Aorta (tissue), 5 donors: ENCODE measurements around the gene EIF5B. TPM values are rescaled to one million over a fixed set of nuclear protein-coding genes. Genes with fewer than 3 reads are reported as not detected.

Experiments
- ATAC-seq: fragments of 200-7000 bp; cut with Tn5 transposase; one replicate; pipeline ENCODE4 v1.9.1; 2022; ENCODE audit warnings: moderate library complexity; ENCODE audit not compliant: low FRiP score
- DNase-seq, 2 donors: peaks; one replicate each; pipeline ENCODE4 v3.0.0-alpha.2; 2020
- H3K27ac ChIP-seq, 2 donors: one replicate each; pipeline ENCODE4 v1.5.1; 2013; ENCODE audit warnings: low read length in 2 of 2, mild to moderate bottlenecking in 2 of 2, moderate library complexity in 2 of 2, control low read depth in 1 of 2, inconsistent platforms in 1 of 2, low read depth in 1 of 2
- H3K27me3 ChIP-seq, 2 donors: one replicate each; pipeline ENCODE4 v1.6.1; 2013; ENCODE audit warnings: control low read depth in 1 of 2, low read length in 1 of 2, mild to moderate bottlenecking in 1 of 2, moderate library complexity in 1 of 2; ENCODE audit not compliant: insufficient read depth in 2 of 2, control insufficient read depth in 1 of 2
- H3K36me3 ChIP-seq, 2 donors: one replicate each; pipeline ENCODE4 v1.6.1; 2013; ENCODE audit warnings: control low read depth in 1 of 2, low read length in 1 of 2, mild to moderate bottlenecking in 1 of 2; ENCODE audit not compliant: insufficient read depth in 2 of 2, control insufficient read depth in 1 of 2
- H3K4me1 ChIP-seq, 2 donors: one replicate each; pipeline ENCODE4 v1.6.1; 2013; ENCODE audit warnings: low read length in 2 of 2, control low read depth in 1 of 2, mild to moderate bottlenecking in 1 of 2, moderate library complexity in 1 of 2; ENCODE audit not compliant: insufficient read depth in 2 of 2, control insufficient read depth in 1 of 2
- H3K4me3 ChIP-seq, 2 donors: one replicate each; pipeline ENCODE4 v1.5.1; 2013; ENCODE audit warnings: low read length in 2 of 2, control low read depth in 1 of 2, mild to moderate bottlenecking in 1 of 2
- H3K9me3 ChIP-seq: one replicate; pipeline ENCODE4 v1.6.1; 2013; ENCODE audit warnings: mild to moderate bottlenecking, low read length; ENCODE audit not compliant: control insufficient read depth
- WGBS, 2 donors: extraction: QIAGEN DNeasy Blood & Tissue Kit; methylation state at CpG; one replicate each; pipeline ENCODE4 v1.1.7; 2013; 5-methylcytosine and 5-hydroxymethylcytosine counted together
- intact Hi-C, 2 donors: fragments of 100-400 bp; cut with DNase I; formaldehyde crosslinking; loops; one replicate each; pipeline versions ENCODE4 v1.14.2 to v1.15.0; 2022
- polyA plus RNA-seq, 2 donors: library from polyadenylated mRNA; stranded (reverse); fragments of 200-250 nt; gene quantifications; one replicate each; pipeline ENCODE4 v1.2.3, GENCODE V29; 2013
- total RNA-seq, 2 donors: library from RNA; stranded (reverse); fragmentation: NEBNext Ultra II Directional; extraction: Animal tissue kit (Norgen Biotek cat#: 25700); gene quantifications; one replicate each; pipeline ENCODE4 v1.2.1, GENCODE V29; 2021
- donor health status: healthy with polysubstance abuse.
- donor health status: Bipolar disorder and iron deficiency.
- donor health status: DM: no; HTN: no; CAD: no.
- donor health status: DM: no; HTN: no; CAD: no.
- donor health status: DM: yes; HTN: yes; CAD: no.

EIF5B gene
- total and polyA plus RNA-seq, 4 donors: 42.3 to 59.3 (median 56.2) TPM

DNA sequence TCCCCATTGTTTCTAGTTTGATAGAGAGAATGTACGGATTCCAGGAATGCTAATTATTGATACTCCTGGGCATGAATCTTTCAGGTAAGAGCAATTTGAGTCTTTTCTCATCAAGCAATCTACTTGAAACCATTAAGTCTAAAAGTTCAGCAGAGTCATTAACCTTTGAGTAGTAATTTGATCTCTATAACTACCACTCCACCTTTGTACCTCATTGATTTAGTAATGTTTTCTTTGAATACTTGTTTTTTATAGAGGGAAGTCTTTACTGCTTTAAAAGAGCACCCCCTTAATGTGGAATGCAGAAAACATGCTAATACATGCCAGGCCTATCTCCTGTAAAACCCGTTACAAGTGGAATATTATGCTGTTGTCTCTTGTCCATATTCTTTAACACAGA is 45.0 kb downstream of the EIF5B start:
- H3K36me3 ChIP-seq: peaks cover 2 to 5% of the 10 kb centered on the region in 2 donors
- H3K9me3 ChIP-seq: no peaks in the 10 kb centered on the region
- H3K27ac ChIP-seq: no peak overlapping the region
- intact Hi-C loops: no loop called here
- no peaks in the 10 kb centered on the region for H3K27me3 ChIP-seq
- ATAC-seq (no peak), DNase-seq (no peak)
- H3K4me1 ChIP-seq: no peaks in the 10 kb centered on the region
- WGBS, 2 donors: 95 to 98% methylated on average over 2 of the region's 2 CpGs
- H3K4me3 ChIP-seq: no peak overlapping the region

DNA sequence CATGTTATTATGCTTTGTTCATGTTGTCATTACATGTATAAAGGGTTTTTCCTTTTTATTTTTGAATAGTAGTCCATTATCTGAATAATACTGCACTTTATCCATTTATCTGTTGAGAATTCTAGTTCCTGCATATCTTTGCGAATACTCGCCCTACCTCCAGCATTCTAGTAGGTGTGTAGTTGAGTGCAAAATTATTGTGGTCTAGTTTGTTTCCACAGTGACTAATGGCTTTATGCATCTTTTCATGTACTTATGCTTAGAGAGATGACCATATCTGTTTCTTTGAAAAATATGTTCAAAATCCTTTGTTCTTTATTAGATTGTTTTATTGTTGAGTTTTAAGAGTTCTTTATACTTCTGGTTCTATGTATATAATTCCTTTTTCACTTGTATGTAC is 48.8 kb downstream of the EIF5B start:
- H3K36me3 ChIP-seq: peaks cover 2 to 5% of the 10 kb centered on the region in 2 donors
- WGBS, 2 donors: 95 to 99% methylated on average over 2 of the region's 2 CpGs
- ATAC-seq: no peak
- no peaks in the 10 kb centered on the region for H3K27me3 ChIP-seq
- no peaks in the 10 kb centered on the region for H3K9me3 ChIP-seq
- peaks cover 0 to 9% of the 10 kb centered on the region in 2 donors for H3K4me1 ChIP-seq
- no peak for DNase-seq
- intact Hi-C loops: no loop called here
- H3K4me3 ChIP-seq: no peak overlapping the region
- H3K27ac ChIP-seq: no peak overlapping the region

DNA sequence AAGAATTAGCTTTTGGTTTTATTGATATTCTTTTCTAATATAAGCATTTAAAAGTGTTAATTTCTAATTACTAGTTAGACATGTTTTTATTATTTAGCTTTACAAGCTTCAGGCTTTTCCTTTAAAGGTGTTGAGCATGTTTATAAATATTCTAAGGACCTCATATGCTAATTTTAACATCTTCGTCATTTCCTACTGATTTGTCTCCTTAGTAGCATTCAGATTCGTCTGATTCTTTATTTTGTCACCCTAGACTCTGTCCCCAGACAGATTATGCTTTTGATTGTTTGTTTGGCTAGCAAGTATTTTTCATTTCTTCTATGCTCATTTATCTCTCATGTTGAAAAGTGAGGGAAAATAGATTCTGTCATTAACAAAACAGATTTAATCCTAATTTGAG is 51.7 kb downstream of the EIF5B start:
- 13 to 16% methylated on average over 2 of the region's 2 CpGs for WGBS, 2 donors
- intact Hi-C loops: no loop called here
- H3K36me3 ChIP-seq: peaks cover 0 to 2% of the 10 kb centered on the region in 2 donors
- H3K4me3 ChIP-seq: no peak overlapping the region
- no peaks in the 10 kb centered on the region for H3K9me3 ChIP-seq
- ATAC-seq (no peak), DNase-seq (no peak)
- no peak overlapping the region for H3K27ac ChIP-seq
- peaks cover 0 to 9% of the 10 kb centered on the region in 2 donors for H3K4me1 ChIP-seq
- no peaks in the 10 kb centered on the region for H3K27me3 ChIP-seq

DNA sequence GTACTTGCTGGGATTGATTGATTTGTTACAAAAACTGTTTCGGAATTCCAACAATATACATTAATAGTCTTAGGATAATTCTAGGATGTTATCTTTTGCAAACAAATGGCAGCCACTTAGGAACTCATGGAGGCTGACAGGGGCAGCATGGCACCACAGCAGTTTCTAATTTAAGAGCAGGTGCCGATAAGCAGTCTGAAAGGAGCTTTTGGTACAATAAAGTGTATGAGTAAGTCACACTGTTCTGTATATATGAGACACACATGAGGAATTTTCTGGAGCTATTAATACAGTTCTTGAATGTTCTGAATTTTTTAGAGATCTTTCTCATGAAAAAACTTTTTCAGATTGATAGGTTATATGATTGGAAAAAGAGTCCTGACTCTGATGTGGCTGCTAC is 52.2 kb downstream of the EIF5B start:
- Histone ChIP-seq H3K9me3 (no peaks in the 10 kb centered on the region), H3K27me3 (no peaks in the 10 kb centered on the region), H3K36me3 (peaks cover 0 to 2% of the 10 kb centered on the region in 2 donors), H3K4me1 (peaks cover 0 to 9% of the 10 kb centered on the region in 2 donors), H3K27ac (no peak overlapping the region), H3K4me3 (no peak overlapping the region)
- ATAC-seq (no peak), DNase-seq (no peak)
- intact Hi-C loops: no loop called here
- WGBS, 2 donors: 18% methylated on average over 2 of the region's 2 CpGs

DNA sequence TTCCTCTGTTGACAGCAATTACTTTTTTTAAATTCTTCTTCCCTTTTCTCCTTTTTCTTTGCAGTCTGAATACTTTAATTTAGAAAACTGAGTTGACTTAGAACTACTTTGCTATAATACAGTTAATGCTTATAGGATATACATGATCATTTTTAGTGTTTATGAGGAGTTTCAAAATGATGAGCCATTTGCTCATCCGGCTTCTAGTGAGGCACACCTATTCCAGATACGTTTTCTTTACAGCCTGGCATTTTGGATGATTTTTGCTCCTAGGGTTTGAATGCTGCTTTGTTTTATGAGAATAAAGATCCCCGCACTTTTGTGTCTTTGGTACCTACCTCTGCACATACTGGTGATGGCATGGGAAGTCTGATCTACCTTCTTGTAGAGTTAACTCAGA is 52.8 kb downstream of the EIF5B start:
- intact Hi-C loops: no loop called here

DNA sequence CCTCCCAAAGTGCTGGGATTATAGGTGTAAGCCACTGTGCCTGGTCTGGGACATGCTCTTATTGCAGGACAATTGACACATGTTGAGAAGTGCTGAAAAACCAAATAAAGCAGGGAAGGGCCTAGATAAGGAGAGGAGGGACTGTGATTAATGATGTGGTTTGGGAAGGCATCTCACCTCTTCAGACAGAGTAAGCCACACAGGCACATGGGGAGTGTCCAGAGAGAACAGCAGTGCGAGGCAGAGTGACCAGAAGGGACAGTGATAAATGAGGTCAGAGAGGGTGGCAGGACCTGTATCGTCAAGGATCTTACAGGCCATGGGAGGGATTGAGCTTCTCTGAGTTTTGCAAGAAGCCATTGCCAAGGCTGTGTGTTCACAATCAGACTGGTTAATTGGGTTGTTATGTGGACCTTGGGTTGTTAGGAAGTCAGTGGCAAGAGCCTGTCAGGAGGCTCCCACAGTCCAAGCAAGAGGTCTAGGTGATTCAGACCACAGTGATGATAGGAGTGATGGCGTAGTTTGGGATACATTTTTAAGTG is 58.5 kb downstream of the EIF5B start:
- intact Hi-C loops: no loop called here
- Histone ChIP-seq H3K4me3 (no peak overlapping the region), H3K36me3 (peaks cover 4 to 17% of the 10 kb centered on the region in 2 donors), H3K27ac (peak overlapping the region in 1 of 2 donors; percentile 76), H3K9me3 (no peaks in the 10 kb centered on the region), H3K4me1 (peaks cover 0 to 2% of the 10 kb centered on the region in 2 donors), H3K27me3 (no peaks in the 10 kb centered on the region)
- DNase-seq: no peak
- no peak for ATAC-seq
- WGBS, 2 donors: 76 to 85% methylated on average over 3 of the region's 3 CpGs

More for the DNA sequence above, 52.8 kb downstream of the EIF5B start:
- no peak overlapping the region for H3K4me3 ChIP-seq
- 91 to 94% methylated on average over 3 of the region's 3 CpGs for WGBS, 2 donors
- DNase-seq (no peak), ATAC-seq (no peak)
- no peaks in the 10 kb centered on the region for H3K27me3 ChIP-seq
- peak overlapping the region in 1 of 2 donors; percentile 61 for H3K27ac ChIP-seq
- H3K9me3 ChIP-seq: no peaks in the 10 kb centered on the region
- peaks cover 0 to 9% of the 10 kb centered on the region in 2 donors for H3K4me1 ChIP-seq
- peaks cover 0 to 2% of the 10 kb centered on the region in 2 donors for H3K36me3 ChIP-seq

DNA sequence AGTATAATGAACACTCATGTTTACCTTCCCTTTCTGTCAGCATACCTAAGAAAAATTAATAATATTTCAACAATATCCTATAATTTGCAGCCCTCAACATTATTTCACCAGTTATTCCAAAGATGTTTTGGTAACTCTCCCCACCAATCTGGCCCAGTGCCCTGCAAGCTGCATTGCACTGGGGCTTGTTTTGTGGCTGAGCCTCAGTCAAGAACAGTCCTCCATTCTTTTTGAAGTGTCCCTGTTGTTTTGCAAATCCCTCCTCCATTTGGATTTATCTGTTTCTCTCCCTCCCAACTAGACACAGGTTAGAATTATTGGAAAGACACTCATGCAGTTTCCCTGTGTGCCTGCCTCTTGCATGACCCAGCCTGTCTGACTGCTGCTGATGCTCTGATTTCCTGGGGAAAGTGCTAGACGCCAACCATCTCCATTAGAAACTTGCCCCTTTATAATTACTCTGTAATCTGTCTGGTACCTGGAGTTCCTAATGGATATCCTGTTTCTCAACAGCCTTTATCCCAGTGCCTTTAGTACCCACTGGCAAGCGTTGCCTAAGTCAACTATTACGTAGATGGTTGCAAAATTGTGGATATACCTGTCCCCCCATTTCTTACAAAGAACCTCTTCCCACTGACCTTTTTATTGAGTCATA is 60.2 kb downstream of the EIF5B start:
- DNase-seq (no peak), ATAC-seq (no peak)
- 89 to 90% methylated on average over 3 of the region's 3 CpGs for WGBS, 2 donors
- no peaks in the 10 kb centered on the region for H3K27me3 ChIP-seq
- H3K27ac ChIP-seq: no peak overlapping the region
- no peaks in the 10 kb centered on the region for H3K9me3 ChIP-seq
- H3K4me3 ChIP-seq: no peak overlapping the region
- no peaks in the 10 kb centered on the region for H3K4me1 ChIP-seq
- peaks cover 4 to 17% of the 10 kb centered on the region in 2 donors for H3K36me3 ChIP-seq
- intact Hi-C loops: no loop called here

DNA sequence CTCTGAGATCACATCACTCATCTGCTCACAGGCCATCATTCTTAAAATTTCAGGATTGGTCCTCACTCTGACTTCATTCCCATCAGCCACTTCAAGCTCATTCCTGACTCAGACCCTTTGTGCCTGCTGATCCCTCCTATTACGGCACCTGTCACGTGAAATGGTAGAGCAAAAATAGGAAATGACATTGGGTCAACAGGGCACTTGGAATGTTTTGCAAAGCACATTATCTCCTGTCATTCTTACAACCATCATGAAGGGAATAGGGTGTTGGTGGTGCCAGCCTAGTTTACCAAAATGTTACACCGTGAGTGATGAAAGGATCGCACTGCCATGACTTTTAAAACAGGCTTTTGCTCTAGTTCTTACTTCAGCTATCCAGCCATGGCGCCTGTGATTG is 61.1 kb downstream of the EIF5B start:
- Histone ChIP-seq H3K4me3 (no peak overlapping the region), H3K27ac (no peak overlapping the region), H3K9me3 (no peaks in the 10 kb centered on the region), H3K27me3 (no peaks in the 10 kb centered on the region), H3K4me1 (no peaks in the 10 kb centered on the region), H3K36me3 (peaks cover 10 to 17% of the 10 kb centered on the region in 2 donors)
- WGBS, 2 donors: 94 to 95% methylated on average over 5 of the region's 5 CpGs
- intact Hi-C loops: no loop called here
- no peak for ATAC-seq
- no peak for DNase-seq

DNA sequence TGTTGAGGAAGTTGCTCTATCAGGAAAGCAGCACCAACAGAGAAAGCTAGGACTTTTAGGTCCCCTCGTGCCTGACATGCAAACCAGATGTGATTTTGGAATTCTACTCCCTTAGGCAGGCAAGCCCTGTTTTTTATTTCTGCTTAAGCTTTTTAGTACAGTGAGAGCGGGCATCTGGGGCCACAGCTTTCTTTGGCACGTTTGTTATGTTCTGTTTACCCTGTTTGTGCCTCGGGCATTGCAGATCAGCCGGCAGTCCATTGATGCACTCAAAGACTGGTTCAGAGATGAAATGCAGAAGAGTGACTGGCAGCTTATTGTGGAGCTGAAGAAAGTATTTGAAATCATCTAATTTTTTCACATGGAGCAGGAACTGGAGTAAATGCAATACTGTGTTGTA is 61.9 kb downstream of the EIF5B start:
- intact Hi-C loops: no loop called here
- no peaks in the 10 kb centered on the region for H3K4me1 ChIP-seq
- H3K27ac ChIP-seq: peak overlapping the region in 1 of 2 donors; percentile 23
- H3K4me3 ChIP-seq: no peak overlapping the region
- no peak for DNase-seq
- 51 to 57% methylated on average over 5 of the region's 5 CpGs for WGBS, 2 donors
- no peaks in the 10 kb centered on the region for H3K27me3 ChIP-seq
- H3K36me3 ChIP-seq: peaks cover 10 to 17% of the 10 kb centered on the region in 2 donors
- ATAC-seq: no peak
- H3K9me3 ChIP-seq: no peaks in the 10 kb centered on the region
